ENCODE results near the gene PDE7B.

The PDE7B gene

GRCh38 chr6:135993361-135993760 is 141.9 kb downstream of the PDE7B start:
- DNase-seq = no peak

GRCh38 chr6:135994857-135995544 is 143.5 kb downstream of the PDE7B start:
- no peak for DNase-seq

- no peak for DNase-seq
These were observed 144.0 kb downstream of the PDE7B start for GRCh38 chr6:135995545-135995898.

GRCh38 chr6:135996668-135997067 is 145.2 kb downstream of the PDE7B start:
- no peak for DNase-seq

GRCh38 chr6:135999393-135999792 is 147.9 kb downstream of the PDE7B start:
- no peak for DNase-seq

- DNase-seq = no peak
These were observed 155.8 kb downstream of the PDE7B start for GRCh38 chr6:136007345-136007744.

- no peak for DNase-seq
These were observed 160.0 kb downstream of the PDE7B start for GRCh38 chr6:136011475-136011874.

GRCh38 chr6:136012198-136012887 is 160.8 kb downstream of the PDE7B start:
- DNase-seq = no peak

- DNase-seq = no peak
These were observed 161.4 kb downstream of the PDE7B start for GRCh38 chr6:136012943-136013342.

- no peak for DNase-seq
These were observed 163.2 kb downstream of the PDE7B start for GRCh38 chr6:136014454-136015437.

GRCh38 chr6:136015531-136015930 is 164.0 kb downstream of the PDE7B start:
- no peak for DNase-seq

- DNase-seq = no peak
These were observed 165.0 kb downstream of the PDE7B start for GRCh38 chr6:136016228-136017225.

GRCh38 chr6:136020691-136021090 is 169.2 kb downstream of the PDE7B start:
- no peak for DNase-seq

GRCh38 chr6:136022224-136022874 is 170.8 kb downstream of the PDE7B start:
- DNase-seq = no peak

- DNase-seq = no peak
These were observed 173.2 kb downstream of the PDE7B start for GRCh38 chr6:136024711-136025110.

GRCh38 chr6:136025736-136026135 is 174.2 kb downstream of the PDE7B start:
- DNase-seq = no peak

GRCh38 chr6:136030131-136030530 is 178.6 kb downstream of the PDE7B start:
- no peak for DNase-seq

- no peak for DNase-seq
These were observed 180.5 kb downstream of the PDE7B start for GRCh38 chr6:136031982-136032381.

GRCh38 chr6:136033416-136033815 is 181.9 kb downstream of the PDE7B start:
- no peak for DNase-seq

GRCh38 chr6:136034422-136034821 is 182.9 kb downstream of the PDE7B start:
- DNase-seq = no peak

- DNase-seq = no peak
These were observed 184.0 kb downstream of the PDE7B start for GRCh38 chr6:136035378-136036070.

Data from activated CD4-positive, alpha-beta T cell treated with anti-CD3 and anti-CD28 coated beads, Interleukin-2, amount 50 U/mL, for 16 hours (primary cell).